Endothelial cell of umbilical vein (primary cell): ENCODE measurements around the gene CHST15. TPM values are rescaled to one million over a fixed set of nuclear protein-coding genes. Genes with fewer than 3 reads are reported as not detected.

Experiments
- BruUV-seq: library from RNA; stranded (reverse); fragments of 400-500 nt; replicated peaks from 2 replicates; lab custom pipeline; 2021; lab: Mats Ljungman, UMichigan
- CTCF ChIA-PET: fragments of 300-600, 350-600 bp; sonication (Branson Sonifier 250); formaldehyde crosslinking; loops from one replicate; lab custom pipeline; 2021; ENCODE audit warnings: antibody characterized with exemption, inconsistent platforms; lab: Charles Lee
- POLR2A ChIA-PET: fragments of 300-600, 350-600 bp; sonication (Branson Sonifier 250); formaldehyde crosslinking; loops from one replicate; lab custom pipeline; 2021; ENCODE audit warnings: antibody characterized with exemption, inconsistent platforms; lab: Charles Lee
- DNase-seq: peaks from one replicate; pipeline ENCODE4 v3.0.0-alpha.2; 2011; ENCODE audit warnings: low read depth, low spot score
- FAIRE-seq: peaks from 2 replicates; lab custom pipeline; 2011; peaks lifted over from hg19 to GRCh38; lab: Jason Lieb, UNC
- H2AFZ ChIP-seq: 2 replicates; pipeline ENCODE4 v1.6.0; 2012; ENCODE audit warnings: low read depth, low read length, control low read depth, inconsistent platforms
- H3K27ac ChIP-seq: 2 replicates; pipeline ENCODE4 v1.5.1; 2011; ENCODE audit warnings: low read depth, mild to moderate bottlenecking, control low read depth, low read length, moderate library complexity; ENCODE audit not compliant: insufficient read depth
- H3K27me3 ChIP-seq, 2 experiments: 2 replicates each; pipeline versions ENCODE4 v1.6.0 to v1.6.1; 2011; ENCODE audit warnings: low read length in 2 of 2, mixed read lengths in 1 of 2; ENCODE audit not compliant: control insufficient read depth in 2 of 2, insufficient read depth in 2 of 2
- H3K36me3 ChIP-seq, 2 experiments: 2 replicates in 1 of 2; 3 replicates in 1 of 2; pipeline ENCODE4 v1.5.1; 2011; ENCODE audit warnings: low read length in 2 of 2, mild to moderate bottlenecking in 1 of 2, moderate library complexity in 1 of 2; ENCODE audit not compliant: control insufficient read depth in 2 of 2, insufficient read depth in 2 of 2; ENCODE audit errors: extremely low read depth in 1 of 2
- H3K4me1 ChIP-seq: 3 replicates; pipeline ENCODE4 v1.5.1; 2011; ENCODE audit warnings: mild to moderate bottlenecking, low read length; ENCODE audit not compliant: control insufficient read depth, insufficient read depth; ENCODE audit errors: extremely low read depth
- H3K4me2 ChIP-seq: 2 replicates; pipeline ENCODE4 v1.6.1; 2011; ENCODE audit warnings: low read length, control low read depth, mixed read lengths; ENCODE audit not compliant: insufficient read depth
- H3K4me3 ChIP-seq, 3 experiments: fragments of 200-600 bp in 1 of 3; sonication (generic), shearing (Covaris generic) in 1 of 3; replicated peaks in 1 of 3; 2 replicates each; pipeline ENCODE4 v1.5.1; 2011 to 2016; ENCODE audit warnings: control low read depth in 3 of 3, low read length in 3 of 3, mild to moderate bottlenecking in 2 of 3, inconsistent platforms in 1 of 3, low read depth in 1 of 3, moderate library complexity in 1 of 3; ENCODE audit not compliant: insufficient read depth in 1 of 3
- H3K79me2 ChIP-seq: 2 replicates; pipeline ENCODE4 v1.6.0; 2012; ENCODE audit warnings: low read length, inconsistent platforms; ENCODE audit not compliant: control insufficient read depth, insufficient read depth
- H3K9ac ChIP-seq: replicated peaks from 2 replicates; pipeline ENCODE3; 2011; ENCODE audit warnings: low read length, control low read depth; ENCODE audit not compliant: insufficient read depth; ENCODE audit errors: extremely low read depth
- H3K9me1 ChIP-seq: replicated peaks from 3 replicates; pipeline ENCODE4 v1.6.0; 2011; ENCODE audit warnings: mild to moderate bottlenecking, low read length; ENCODE audit not compliant: control insufficient read depth, insufficient read depth; ENCODE audit errors: extremely low read depth
- H3K9me3 ChIP-seq: replicated peaks from 2 replicates; pipeline ENCODE4 v1.5.1; 2012; ENCODE audit warnings: low read length, inconsistent platforms; ENCODE audit not compliant: control insufficient read depth, insufficient read depth
- H4K20me1 ChIP-seq: replicated peaks from 2 replicates; pipeline ENCODE3; 2011; ENCODE audit warnings: mild to moderate bottlenecking, low read length; ENCODE audit not compliant: control insufficient read depth, insufficient read depth; ENCODE audit errors: extremely low read depth
- EZH2 ChIP-seq: IDR thresholded peaks from 2 replicates; pipeline ENCODE4 v1.6.1; 2012; ENCODE audit warnings: borderline replicate concordance, low read depth, mild to moderate bottlenecking, moderate library complexity, low read length, inconsistent platforms; ENCODE audit not compliant: severe bottlenecking
- FOS ChIP-seq: IDR thresholded peaks from 2 replicates; pipeline ENCODE4 v1.6.1; 2011; ENCODE audit warnings: mild to moderate bottlenecking, low read length, moderate library complexity, borderline replicate concordance; ENCODE audit not compliant: insufficient read depth
- GATA2 ChIP-seq: IDR thresholded peaks from 2 replicates; pipeline ENCODE4 v1.7.0; 2011; ENCODE audit warnings: low read depth, mild to moderate bottlenecking, moderate library complexity, mixed read lengths, low read length; ENCODE audit not compliant: insufficient read length, insufficient read depth
- JUN ChIP-seq: IDR thresholded peaks from 2 replicates; pipeline ENCODE4 v1.6.1; 2011; ENCODE audit warnings: borderline replicate concordance, low read depth; ENCODE audit not compliant: insufficient read length, insufficient read depth
- MYC ChIP-seq: IDR thresholded peaks from one replicate; pipeline ENCODE4 v1.6.1; 2011; ENCODE audit warnings: mild to moderate bottlenecking, low read depth, low read length
- POLR2A ChIP-seq: IDR thresholded peaks from 2 replicates; pipeline ENCODE4 v1.6.1; 2012; ENCODE audit warnings: low read depth, mild to moderate bottlenecking, control low read depth, low read length
- POLR2AphosphoS5 ChIP-seq: IDR thresholded peaks from 2 replicates; pipeline ENCODE4 v1.6.1; 2012; ENCODE audit warnings: low read depth, mild to moderate bottlenecking, control low read depth, low read length, moderate library complexity; ENCODE audit not compliant: insufficient read depth
- dilution Hi-C: fragments of 300-500 bp; cut with MboI; formaldehyde crosslinking; loops from one replicate; pipeline ENCODE4 v1.15.0; 2019; ENCODE audit warnings: low sequenced_read_pairs; ENCODE audit not compliant: extremely low pct_ligation_motif_present
- intact Hi-C: fragments of 100-400 bp; cut with micrococcal nuclease; formaldehyde crosslinking; loops from one replicate; pipeline ENCODE4 v1.10.0; 2022
- polyA plus RNA-seq, 4 experiments: library from polyadenylated mRNA; depleted of rRNA in 3 of 4; stranded (reverse) in 3 of 4; unstranded in 1 of 4; fragments of >200 nt; gene quantifications; 2 replicates each; pipeline versions ENCODE4 v1.2.1 to v1.2.3, GENCODE V29; 2011 to 2012; ENCODE audit warnings: missing spikeins in 1 of 4
- total RNA-seq: library from RNA; stranded (reverse); gene quantifications from 2 replicates; pipeline ENCODE4 v1.2.3, GENCODE V29; 2021
- TF ChIP-seq, protein P1 (sequence below), 2 donors: IDR thresholded peaks; 1 replicate in 1 of 2; 2 replicates in 1 of 2; pipeline ENCODE4 v1.5.1; 2011; ENCODE audit warnings: low read length in 2 of 2, mild to moderate bottlenecking in 2 of 2, moderate library complexity in 2 of 2, control low read depth in 1 of 2, inconsistent platforms in 1 of 2, low read depth in 1 of 2; ENCODE audit not compliant: insufficient read depth in 1 of 2; ENCODE audit errors: extremely low read depth in 1 of 2
- TF ChIP-seq, protein P2 (sequence below): IDR thresholded peaks from 2 replicates; pipeline ENCODE4 v1.6.1; 2011; ENCODE audit not compliant: insufficient read depth, insufficient read length

Gene CHST15
- total and polyA plus RNA-seq, 2 donors (not counting 3 experiments of a cell fraction or from before 2014, with no cell fraction given): 23.1 to 29.2 TPM

DNA sequence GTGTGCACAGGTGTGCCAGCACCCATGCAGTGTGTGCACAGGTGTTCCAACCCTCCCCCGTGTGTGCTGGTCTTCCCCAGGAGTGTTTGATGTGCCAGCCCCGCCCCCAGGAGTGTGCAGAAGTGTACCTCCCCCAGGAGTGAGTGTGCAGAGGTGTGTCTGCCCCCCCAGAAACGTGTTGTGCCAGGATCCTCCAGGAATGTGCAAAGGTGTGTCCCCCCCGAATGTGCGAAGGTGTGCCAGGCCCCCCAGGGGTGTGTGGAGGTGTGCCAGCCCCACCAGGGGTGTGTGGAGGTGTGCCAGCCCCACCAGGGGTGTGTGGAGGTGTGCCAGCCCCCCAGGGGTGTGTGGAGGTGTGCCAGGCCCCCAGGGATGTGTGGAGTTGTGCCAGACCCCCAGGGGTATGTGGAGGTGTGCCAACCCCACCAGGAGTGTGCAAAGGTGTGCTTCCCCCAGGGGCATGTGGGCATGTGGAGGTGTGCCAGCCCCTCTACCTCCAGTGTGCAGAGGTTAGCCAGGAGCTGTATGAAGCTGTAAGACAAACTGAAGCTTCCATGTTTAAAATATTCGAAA, 33.2 kb downstream of the CHST15 start:
- FAIRE-seq: no peak
- Histone ChIP-seq H3K9me1 (no peaks in the 10 kb centered on the region), H4K20me1 (no peaks in the 10 kb centered on the region), H2AFZ (no peak overlapping the region), H3K36me3 (no peaks in the 10 kb centered on the region), H3K79me2 (no peaks in the 10 kb centered on the region), H3K4me2 (no peak overlapping the region), H3K27me3 (no peaks in the 10 kb centered on the region), H3K9ac (no peak overlapping the region), H3K27ac (no peak overlapping the region), H3K4me3 (no peak overlapping the region), H3K4me1 (no peaks in the 10 kb centered on the region), H3K9me3 (no peaks in the 10 kb centered on the region)
- BruUV-seq: no TSS peak
- ChIA-PET CTCF (interaction anchor here (0.8 to 1.0 kb wide), 2 partner anchors 66 to 329 kb away, joined by 3 to 5 read pairs; no protein-coding TSS in a partner anchor), POLR2A (no interaction called here)
- intact Hi-C loops (no loop called here), dilution Hi-C loops (no loop called here)
- TF ChIP-seq, protein P1, sequence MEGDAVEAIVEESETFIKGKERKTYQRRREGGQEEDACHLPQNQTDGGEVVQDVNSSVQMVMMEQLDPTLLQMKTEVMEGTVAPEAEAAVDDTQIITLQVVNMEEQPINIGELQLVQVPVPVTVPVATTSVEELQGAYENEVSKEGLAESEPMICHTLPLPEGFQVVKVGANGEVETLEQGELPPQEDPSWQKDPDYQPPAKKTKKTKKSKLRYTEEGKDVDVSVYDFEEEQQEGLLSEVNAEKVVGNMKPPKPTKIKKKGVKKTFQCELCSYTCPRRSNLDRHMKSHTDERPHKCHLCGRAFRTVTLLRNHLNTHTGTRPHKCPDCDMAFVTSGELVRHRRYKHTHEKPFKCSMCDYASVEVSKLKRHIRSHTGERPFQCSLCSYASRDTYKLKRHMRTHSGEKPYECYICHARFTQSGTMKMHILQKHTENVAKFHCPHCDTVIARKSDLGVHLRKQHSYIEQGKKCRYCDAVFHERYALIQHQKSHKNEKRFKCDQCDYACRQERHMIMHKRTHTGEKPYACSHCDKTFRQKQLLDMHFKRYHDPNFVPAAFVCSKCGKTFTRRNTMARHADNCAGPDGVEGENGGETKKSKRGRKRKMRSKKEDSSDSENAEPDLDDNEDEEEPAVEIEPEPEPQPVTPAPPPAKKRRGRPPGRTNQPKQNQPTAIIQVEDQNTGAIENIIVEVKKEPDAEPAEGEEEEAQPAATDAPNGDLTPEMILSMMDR (IDR thresholded peaks at IDR 0.05; ENCODE audit: extremely low read depth in 1 of 2, insufficient read depth in 1 of 2, low read depth in 1 of 2, low read length in 2 of 2): no peak
- TF ChIP-seq, protein P2, sequence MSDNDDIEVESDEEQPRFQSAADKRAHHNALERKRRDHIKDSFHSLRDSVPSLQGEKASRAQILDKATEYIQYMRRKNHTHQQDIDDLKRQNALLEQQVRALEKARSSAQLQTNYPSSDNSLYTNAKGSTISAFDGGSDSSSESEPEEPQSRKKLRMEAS: no peak
- TF ChIP-seq POLR2AphosphoS5 (no peak), GATA2 (no peak), EZH2 (no peak), MYC (no peak), FOS (no peak), POLR2A (no peak), JUN (no peak)
- no peak for DNase-seq
